Measurements from ENCODE around the gene AIFM1.

DNA sequence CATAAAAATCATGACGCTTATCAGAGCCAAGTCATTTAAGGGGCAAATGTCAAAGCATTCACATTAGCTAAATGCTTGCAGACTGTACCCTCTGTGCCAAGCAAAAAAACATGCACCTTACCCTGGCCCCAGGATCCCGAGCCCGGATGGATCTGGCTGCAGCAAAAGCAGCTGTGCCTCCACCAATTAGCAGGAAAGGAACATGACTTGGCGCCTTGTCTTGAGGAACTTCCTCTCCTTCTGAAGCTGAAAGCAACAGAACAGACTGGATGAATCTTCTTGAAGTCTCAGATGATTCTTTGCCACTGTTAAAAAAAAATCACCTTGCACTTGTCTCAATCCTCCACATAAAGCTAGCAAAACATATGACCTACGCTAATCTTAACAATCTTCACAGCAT, 18.0 kb downstream of the AIFM1 start:
- no peak for TF ChIP-seq SIN3A (IDR thresholded peaks at IDR 0.05; ENCODE audit: borderline replicate concordance, insufficient read depth, low read length)
- no peak for TF ChIP-seq POLR2AphosphoS5 (IDR thresholded peaks at IDR 0.05; ENCODE audit: low read depth, low read length)
- no peak for TF ChIP-seq TAF1 (IDR thresholded peaks at IDR 0.05; ENCODE audit: borderline replicate concordance, insufficient read depth, low read length)

Data from PFSK-1 (cell line).